IMR-90 (cell line): ENCODE data around the gene EPS15.

Source experiments
- BHLHE40 ChIP-seq: fragments of 150-350 bp; IDR thresholded peaks from 2 replicates; pipeline ENCODE4 v1.6.1; 2016; ENCODE audit warnings: mild to moderate bottlenecking, low read depth, low read length
- CEBPB ChIP-seq: IDR thresholded peaks from 2 replicates; pipeline ENCODE4 v1.6.1; 2012; ENCODE audit warnings: low read depth, low read length, improper control_type of control experiment
- CHD1 ChIP-seq: IDR thresholded peaks from 2 replicates; pipeline ENCODE4 v1.6.1; 2012; ENCODE audit warnings: low read depth, low read length, improper control_type of control experiment
- CTCF ChIP-seq: conservative IDR thresholded peaks from 2 replicates; pipeline ENCODE4 v1.5.1; 2012; ENCODE audit warnings: mild to moderate bottlenecking, low read depth, low read length, improper control_type of control experiment
- FOS ChIP-seq: fragments of 150-350 bp; IDR thresholded peaks from 2 replicates; pipeline ENCODE4 v1.6.1; 2016; ENCODE audit warnings: low read depth, low read length
- MAFK ChIP-seq: IDR thresholded peaks from 2 replicates; pipeline ENCODE4 v1.6.1; 2012; ENCODE audit warnings: low read depth, low read length, improper control_type of control experiment
- MAZ ChIP-seq: IDR thresholded peaks from 2 replicates; pipeline ENCODE4 v1.6.1; 2012; ENCODE audit warnings: low read depth, mild to moderate bottlenecking, low read length, improper control_type of control experiment, moderate library complexity, borderline replicate concordance
- MXI1 ChIP-seq: IDR thresholded peaks from 2 replicates; pipeline ENCODE4 v1.6.1; 2012; ENCODE audit warnings: low read depth, mild to moderate bottlenecking, low read length, moderate library complexity, borderline replicate concordance
- POLR2A ChIP-seq: IDR thresholded peaks from 2 replicates; pipeline ENCODE4 v1.6.1; 2012; ENCODE audit warnings: mild to moderate bottlenecking, low read depth, low read length
- RAD21 ChIP-seq: IDR thresholded peaks from 2 replicates; pipeline ENCODE4 v1.6.1; 2012; ENCODE audit warnings: low read length, improper control_type of control experiment
- SMC3 ChIP-seq: fragments of 150-350 bp; IDR thresholded peaks from 2 replicates; pipeline ENCODE4 v1.6.1; 2016; ENCODE audit warnings: low read depth, mild to moderate bottlenecking, antibody characterized with exemption, low read length, moderate library complexity
- TF ChIP-seq, protein P1 (sequence below): fragments of 150-350 bp; IDR thresholded peaks from 2 replicates; pipeline ENCODE4 v1.6.1; 2017; ENCODE audit warnings: mild to moderate bottlenecking, antibody characterized with exemption, low read length, low read depth

GRCh38 chr1:51369171-51369570 lies 149.9 kb downstream of the EPS15 start:
- TF ChIP-seq CTCF (no peak), MAFK (no peak), MXI1 (no peak), CHD1 (no peak), BHLHE40 (no peak), POLR2A (no peak), MAZ (no peak), FOS (no peak), RAD21 (no peak), CEBPB (no peak), SMC3 (no peak)
- TF ChIP-seq, protein P1, sequence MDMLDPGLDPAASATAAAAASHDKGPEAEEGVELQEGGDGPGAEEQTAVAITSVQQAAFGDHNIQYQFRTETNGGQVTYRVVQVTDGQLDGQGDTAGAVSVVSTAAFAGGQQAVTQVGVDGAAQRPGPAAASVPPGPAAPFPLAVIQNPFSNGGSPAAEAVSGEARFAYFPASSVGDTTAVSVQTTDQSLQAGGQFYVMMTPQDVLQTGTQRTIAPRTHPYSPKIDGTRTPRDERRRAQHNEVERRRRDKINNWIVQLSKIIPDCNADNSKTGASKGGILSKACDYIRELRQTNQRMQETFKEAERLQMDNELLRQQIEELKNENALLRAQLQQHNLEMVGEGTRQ = no peak
